GM12872 (cell line): ENCODE results near the gene CYS1.
A peak's percentile ranks its signal among the peaks of the same experiment; 100 is the strongest.

Experiments used
- TF ChIP-seq, protein P1 (sequence below): IDR thresholded peaks from 3 replicates; pipeline ENCODE4 v1.5.1; 2011; ENCODE audit warnings: low read depth, mild to moderate bottlenecking, low read length, moderate library complexity; ENCODE audit not compliant: insufficient read depth

The CYS1 gene

DNA sequence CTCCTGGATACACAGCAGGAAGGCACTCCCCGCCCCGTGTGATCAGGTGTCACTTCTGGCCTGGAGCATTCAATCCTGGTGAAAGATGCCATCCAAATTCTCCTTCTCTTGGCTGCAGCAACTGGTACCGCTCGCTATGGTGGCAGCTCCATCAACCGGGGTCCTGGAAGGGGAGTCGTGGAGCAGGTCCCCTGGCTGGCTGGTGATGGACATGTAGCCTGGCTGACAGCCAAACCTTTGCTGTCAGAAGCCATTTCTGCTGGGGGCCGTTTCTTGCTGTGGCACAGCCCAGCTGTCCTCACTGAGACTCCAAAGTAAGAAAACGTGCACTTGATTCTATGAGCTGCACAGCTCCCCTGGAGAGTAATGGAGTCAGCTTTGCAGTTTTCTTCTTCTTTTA lies 7.1 kb upstream of the CYS1 start:
- TF ChIP-seq, protein P1, sequence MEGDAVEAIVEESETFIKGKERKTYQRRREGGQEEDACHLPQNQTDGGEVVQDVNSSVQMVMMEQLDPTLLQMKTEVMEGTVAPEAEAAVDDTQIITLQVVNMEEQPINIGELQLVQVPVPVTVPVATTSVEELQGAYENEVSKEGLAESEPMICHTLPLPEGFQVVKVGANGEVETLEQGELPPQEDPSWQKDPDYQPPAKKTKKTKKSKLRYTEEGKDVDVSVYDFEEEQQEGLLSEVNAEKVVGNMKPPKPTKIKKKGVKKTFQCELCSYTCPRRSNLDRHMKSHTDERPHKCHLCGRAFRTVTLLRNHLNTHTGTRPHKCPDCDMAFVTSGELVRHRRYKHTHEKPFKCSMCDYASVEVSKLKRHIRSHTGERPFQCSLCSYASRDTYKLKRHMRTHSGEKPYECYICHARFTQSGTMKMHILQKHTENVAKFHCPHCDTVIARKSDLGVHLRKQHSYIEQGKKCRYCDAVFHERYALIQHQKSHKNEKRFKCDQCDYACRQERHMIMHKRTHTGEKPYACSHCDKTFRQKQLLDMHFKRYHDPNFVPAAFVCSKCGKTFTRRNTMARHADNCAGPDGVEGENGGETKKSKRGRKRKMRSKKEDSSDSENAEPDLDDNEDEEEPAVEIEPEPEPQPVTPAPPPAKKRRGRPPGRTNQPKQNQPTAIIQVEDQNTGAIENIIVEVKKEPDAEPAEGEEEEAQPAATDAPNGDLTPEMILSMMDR, result no peak

DNA sequence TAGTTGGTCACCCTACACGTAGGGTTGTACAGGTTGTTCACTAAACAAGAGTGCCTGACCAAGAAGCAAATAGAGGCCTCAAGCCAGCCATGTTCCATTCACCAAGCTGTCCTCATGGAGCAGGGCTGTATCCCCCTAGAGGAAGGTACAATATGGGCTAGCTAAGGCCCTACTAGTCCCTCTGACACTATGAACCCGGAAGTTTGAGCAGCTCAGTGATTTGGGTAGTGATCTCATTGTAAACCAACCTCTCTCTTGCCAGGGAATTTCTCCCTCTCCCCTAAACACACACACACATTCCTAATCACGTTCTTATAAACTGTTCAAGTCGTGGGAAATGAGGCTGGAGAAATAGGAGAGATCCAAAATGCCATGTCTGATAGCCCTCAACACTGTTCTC lies 6.7 kb upstream of the CYS1 start:
- TF ChIP-seq, protein P1, result 0 out of 3 replicates have a peak, but pooled peaks have one; percentile 6

DNA sequence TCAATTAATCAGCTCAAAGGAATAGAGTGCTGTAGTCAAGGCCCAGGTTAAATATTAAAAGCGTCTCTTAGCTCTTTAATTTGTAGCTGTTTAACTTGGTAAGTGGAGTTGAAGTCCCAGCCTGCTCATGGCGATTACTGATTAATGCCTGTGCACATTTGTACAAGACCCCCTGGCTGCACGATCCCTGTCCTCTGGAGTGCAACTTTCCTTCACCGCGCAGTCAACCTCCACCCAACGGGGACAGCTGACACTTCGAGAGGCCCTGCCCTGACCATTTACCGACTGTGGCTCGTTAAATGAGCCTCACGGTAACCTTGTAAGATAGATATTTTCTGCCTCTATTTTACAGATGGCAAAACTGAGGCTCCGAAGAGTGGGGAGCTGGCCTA lies 5.5 kb upstream of the CYS1 start:
- TF ChIP-seq, protein P1, result no peak

DNA sequence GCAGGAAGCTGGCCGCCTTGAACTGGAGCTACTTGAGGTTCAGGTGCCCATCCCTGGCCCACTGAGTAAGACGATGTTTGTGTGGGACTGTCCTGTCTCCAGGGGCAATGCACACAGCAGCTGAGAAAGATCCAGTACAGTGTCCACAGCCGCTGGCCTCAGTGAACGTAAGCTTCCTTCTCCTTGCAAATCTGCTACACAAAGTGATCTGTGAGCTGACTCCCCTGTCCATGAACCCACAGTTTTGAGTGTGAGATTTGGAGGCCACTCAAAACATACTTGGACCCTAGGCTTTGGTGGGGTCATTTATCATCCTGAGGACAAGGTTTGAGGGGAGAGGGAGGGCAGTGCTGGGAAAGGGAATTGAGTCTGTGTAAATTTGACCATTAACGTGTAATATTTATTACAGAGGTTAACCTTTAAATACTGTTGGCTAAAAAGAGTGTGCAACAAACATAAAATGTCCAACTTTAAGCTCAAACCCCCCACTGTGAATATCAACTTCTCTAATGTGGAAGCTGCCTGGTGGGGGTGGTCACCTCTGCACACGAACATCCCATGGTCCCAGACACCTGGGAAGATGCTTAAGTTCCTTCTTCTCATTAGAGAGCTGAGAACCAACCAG lies 4.9 kb upstream of the CYS1 start:
- TF ChIP-seq, protein P1, result no peak

DNA sequence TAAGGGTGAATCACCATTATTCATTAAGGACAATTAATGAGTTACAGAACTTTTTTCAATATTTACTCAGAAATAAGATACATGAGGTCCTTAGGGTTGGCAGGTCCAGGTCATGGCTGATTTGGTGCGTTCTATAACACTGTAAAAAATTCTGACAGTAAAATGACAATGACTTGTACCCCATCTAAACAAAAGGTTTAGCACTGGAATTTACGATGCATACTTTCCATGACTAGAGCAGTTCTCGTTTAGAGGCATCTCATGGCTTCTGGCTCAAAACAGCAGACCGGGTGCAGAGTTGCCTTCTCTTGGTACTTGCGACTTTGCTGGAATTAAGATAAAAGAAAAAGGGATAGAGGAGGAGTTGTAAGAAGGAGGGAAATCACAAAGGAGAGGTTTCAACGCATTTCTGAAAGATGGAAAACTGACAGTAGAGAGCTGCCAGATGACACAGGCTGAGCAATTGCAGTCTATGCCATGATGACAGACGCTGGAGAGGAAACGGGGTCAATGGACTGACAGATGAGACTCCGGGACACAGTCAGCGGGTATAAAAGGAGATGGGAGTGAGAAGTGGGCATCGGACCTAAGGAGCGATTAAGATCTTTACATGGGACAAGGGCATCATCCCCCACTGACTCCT lies 4.1 kb upstream of the CYS1 start:
- TF ChIP-seq, protein P1, result no peak

DNA sequence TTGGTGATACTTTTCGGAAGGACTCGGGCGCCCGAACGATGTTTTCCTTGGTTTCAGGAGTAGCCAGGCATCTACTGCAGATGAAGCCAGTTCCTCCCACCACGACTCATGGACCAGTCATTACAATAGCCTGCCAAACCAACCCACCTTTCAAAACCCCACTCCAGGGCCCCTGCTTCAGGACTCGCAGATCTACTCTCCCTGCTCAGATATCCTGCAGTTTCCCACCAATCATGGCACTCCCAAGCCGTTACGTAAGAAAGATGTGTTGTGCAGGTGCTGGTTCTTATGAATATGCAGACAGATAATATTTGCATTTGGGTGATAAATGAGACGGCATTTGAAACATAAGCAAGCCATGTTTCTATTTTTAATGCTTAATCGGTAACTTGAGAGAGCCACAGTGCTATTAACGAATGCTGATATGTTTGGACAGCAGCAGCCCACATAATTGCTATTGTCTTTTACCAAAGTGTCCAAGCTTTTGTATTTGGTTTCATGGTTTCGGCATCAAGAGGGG lies 3.5 kb upstream of the CYS1 start:
- TF ChIP-seq, protein P1, result no peak

DNA sequence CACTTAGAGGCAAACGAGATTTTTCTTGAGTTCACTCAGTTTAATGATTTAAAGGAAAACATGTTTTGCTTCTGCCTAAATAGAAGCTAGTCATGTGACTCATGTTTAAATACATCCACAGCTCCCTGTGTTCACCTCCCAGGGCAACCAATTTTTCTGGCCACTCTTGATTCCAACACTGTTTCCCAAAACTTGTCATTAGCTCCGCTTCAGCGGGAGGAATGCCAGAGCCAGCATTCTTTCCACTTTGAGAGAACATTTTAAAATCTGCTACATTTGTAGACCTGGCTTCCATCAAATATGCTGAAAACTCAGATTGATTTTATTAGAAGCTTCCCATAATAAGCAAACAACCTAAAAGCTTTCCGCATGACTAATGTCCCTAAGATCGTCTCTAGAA lies 2.8 kb upstream of the CYS1 start:
- TF ChIP-seq, protein P1, result no peak
